Daoy (cell line): Measurements from ENCODE around the gene POLR3C. TPM values are rescaled to one million over a fixed set of nuclear protein-coding genes. Genes with fewer than 3 reads are reported as not detected.
A peak's percentile ranks its signal among the peaks of the same experiment; 100 is the strongest.
"Not testable (repeated sequence)": the region's sequence is repeated elsewhere in the genome, so short reads cannot be mapped to it uniquely, and the experiment has no call there.

Source experiments
- DNase-seq: peaks from one replicate; pipeline ENCODE4 v3.0.0-alpha.2; 2015; ENCODE audit warnings: low read depth
- total RNA-seq: library from RNA; depleted of rRNA; stranded (reverse); fragments of >200 nt; shearing (Covaris generic); gene quantifications from 2 replicates; pipeline ENCODE4 v1.2.3, GENCODE V29; 2014

Gene POLR3C
- total RNA-seq, 1 experiment from 2014 or later: 69.7 TPM

- peak; percentile 29 for DNase-seq
Measured at GRCh38 chr1:145818095-145818494, 5.9 kb upstream of the POLR3C start.

DNA sequence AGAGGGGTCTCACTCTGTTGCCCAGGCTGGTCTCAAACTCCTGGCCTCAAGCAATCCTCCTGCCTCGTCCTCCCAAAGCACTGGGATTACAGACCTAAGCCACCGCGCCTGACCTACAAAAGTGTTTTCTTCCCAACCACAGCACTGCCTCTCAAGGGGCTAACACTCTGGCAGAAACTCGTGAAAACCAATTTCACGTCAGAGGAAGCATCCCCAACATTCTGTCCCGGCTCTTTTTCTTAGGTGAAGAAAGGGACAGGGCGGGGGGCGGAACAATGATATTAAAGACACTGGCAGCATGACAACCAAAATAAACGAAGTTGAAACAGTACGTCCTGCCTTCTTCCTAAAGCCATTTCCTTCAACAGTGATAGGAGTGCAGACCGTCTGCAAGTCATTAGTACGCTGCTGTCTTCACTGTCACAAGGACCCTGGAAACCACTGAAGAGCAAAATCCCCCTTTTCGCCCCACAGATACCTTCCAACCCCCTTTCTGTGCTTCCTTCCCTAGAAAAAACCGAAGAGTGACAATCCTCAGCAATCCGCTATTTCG lies 1.1 kb upstream of the POLR3C start:
- DNase-seq: not testable (repeated sequence)

DNA sequence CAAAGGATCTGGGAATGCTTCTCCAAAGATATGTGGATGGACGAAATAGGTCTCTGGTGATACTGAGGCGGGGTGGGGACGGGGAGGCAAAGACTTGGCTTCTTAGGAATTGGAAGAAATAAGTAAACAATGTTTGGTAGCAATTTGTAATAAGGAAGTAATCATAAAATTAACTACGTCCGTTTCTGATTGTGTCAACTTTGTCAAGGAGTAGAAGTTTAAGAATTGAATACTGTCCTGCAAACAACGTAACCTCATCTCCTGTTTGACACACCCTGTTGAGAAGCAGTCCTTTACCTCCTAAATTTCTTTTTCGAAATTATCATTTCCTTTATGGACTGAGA lies 471 bp downstream of the POLR3C start:
- DNase-seq: no peak

DNA sequence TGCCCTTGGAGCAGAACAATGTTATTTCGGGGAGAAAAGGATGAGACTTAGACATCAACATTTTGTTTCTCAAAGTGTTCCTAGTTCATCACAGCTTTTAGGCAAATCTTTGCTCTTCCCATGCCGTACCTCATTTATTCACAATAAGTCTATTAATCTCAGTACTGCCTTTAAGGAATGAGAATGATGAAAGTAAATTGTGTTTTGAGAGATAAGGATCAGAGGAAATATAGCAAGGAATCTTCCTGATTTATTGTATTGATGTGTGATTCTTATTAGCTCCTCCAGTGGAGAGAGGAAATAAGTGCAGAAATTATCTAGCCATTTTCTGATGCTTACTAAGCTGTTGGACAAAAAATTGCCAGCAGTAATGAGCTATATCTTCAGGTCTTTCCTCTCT lies 2.0 kb downstream of the POLR3C start:
- DNase-seq: no peak

- no peak for DNase-seq
Measured at GRCh38 chr1:145827966-145828365, 4.0 kb downstream of the POLR3C start.

GRCh38 chr1:145828367-145829026 lies 4.5 kb downstream of the POLR3C start:
- DNase-seq: no peak

GRCh38 chr1:145830810-145831209 lies 6.8 kb downstream of the POLR3C start:
- not testable (repeated sequence) for DNase-seq

DNA sequence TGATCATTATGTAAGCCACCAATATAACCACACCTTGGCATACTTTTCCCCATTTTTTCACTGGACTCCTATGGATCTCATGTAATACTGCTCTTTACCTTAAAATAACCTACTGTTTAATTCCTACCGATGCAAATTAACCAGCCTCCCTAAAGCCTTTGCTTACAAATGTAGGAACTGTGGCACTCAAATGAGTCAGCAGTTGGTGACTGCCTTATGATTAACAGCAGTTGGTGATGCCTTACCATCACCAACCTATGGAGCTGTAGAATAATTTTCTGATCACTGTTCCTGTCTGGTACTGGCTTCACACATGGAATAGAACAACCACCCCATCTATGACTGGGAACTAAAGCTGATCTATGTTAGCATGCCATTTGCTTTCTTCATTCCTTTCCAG lies 13.7 kb downstream of the POLR3C start:
- no peak for DNase-seq

GRCh38 chr1:145843031-145843430 lies 19.0 kb downstream of the POLR3C start:
- DNase-seq: no peak

DNA sequence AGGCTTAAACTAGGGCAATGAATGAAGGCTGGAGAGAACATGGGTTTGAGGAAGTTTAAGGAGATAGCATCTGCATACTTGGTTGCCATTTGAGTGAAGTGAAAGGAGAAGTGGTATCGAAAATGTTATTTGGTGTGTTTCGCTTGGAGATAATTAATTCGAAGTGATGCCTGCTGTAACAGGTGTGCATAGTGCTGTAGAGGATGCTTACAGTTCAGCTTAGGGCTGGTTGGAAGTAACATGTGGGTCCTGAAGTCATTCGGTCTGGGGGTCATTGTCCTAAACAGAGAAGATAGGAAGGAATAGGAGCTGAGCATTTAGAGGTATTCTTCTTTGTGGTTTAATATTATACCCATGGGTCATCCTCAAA lies 21.1 kb downstream of the POLR3C start:
- DNase-seq: no peak

GRCh38 chr1:145845514-145846161 lies 21.6 kb downstream of the POLR3C start, which contains the start of gene NUDT17:
Gene NUDT17, plus strand, starts transcription at chr1:145845630. Its CDS starts 11 bp downstream, at chr1:145845641.
- peak; percentile 81 for DNase-seq

DNA sequence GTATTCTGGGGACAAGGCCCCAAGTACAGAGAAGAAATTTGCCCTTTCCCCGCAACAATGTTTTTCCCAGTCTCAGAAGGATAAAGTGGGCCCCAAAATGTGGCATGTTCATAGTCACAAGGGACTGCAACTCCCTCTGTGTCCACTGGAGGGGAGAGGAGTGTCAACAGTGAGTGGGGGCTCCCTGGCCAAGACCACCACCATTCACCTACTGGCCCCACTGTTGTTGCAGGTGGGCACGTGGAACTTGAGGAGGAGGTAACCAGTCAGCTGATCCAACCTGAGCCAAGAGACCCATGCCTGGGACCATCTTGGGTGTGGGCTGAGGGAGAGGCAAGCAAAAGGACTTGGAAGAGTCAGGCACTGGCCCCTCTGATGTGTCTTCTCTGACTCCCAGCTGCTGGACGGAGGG lies 22.2 kb downstream of the POLR3C start:
- peak; percentile 27 for DNase-seq

- no peak for DNase-seq
Measured at GRCh38 chr1:145847827-145848226, 23.8 kb downstream of the POLR3C start.

DNA sequence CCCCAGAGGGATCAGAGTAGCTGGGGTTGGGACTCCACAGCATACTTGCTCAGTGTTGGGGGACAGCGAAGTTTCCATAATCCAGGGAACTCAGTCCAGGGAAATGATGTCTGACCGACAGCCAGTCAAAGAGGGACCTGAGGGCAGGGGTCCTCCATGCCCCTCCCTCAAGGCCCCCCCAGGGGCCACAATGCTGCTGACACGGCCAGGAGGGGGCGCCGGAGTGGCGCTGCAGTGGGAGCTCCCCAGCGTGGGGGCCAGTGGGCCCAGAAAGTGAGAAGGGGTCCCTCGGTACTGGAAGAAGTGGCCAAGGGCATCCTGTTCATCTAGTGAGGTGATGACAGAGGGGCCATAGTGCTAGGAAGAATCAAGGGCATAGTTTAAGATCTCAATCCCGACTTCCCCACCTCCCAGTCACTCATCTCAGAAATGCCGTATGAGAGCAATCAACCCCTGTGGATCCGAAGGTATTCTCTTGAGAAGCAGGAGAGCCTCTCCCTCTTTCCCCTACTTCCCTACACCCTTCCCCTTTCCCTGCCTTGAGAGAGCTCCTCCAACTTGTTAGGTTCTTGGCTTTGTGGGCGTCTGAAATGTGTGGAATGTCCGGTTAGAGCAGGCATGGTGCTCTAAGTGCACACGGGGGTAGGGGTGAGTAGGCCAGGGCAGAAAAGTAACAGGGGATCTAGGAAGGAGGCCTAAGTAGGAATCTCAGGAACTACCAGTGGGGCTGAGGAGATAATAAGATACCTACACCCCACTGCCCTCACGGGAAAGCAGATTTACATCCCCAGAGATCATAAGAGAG lies 25.6 kb downstream of the POLR3C start:
- peak; percentile 77 for DNase-seq

- DNase-seq: no peak
Measured at GRCh38 chr1:145855426-145855948, 31.5 kb downstream of the POLR3C start.

DNA sequence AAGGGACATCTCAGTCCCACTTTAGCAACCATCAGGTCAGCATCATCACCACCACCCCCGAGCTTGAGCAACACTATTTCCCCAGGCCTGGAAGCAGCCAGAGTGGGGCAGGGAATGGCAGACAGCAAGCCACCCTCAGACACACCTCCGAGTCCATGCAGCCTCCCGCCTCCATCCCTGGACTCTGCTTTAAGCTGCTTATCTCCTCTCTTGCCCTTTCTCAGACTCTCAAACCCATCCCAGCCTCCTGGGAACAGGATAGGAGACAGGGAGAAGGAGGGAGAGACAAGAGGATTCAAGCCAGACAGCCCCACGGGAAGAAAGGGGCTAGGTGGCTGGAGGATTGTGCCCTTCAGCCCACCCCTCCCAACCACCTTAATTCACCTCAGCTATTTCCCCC lies 33.2 kb downstream of the POLR3C start:
- no peak for DNase-seq

GRCh38 chr1:145858238-145858900 lies 34.4 kb downstream of the POLR3C start:
- DNase-seq: peak; percentile 58

GRCh38 chr1:145858901-145859490 lies 35.0 kb downstream of the POLR3C start, which contains the start of gene PIAS3:
Gene PIAS3, minus strand, starts transcription at chr1:145859081. Its CDS starts 91 bp downstream, at chr1:145858990.
- DNase-seq: peak; percentile 97

DNA sequence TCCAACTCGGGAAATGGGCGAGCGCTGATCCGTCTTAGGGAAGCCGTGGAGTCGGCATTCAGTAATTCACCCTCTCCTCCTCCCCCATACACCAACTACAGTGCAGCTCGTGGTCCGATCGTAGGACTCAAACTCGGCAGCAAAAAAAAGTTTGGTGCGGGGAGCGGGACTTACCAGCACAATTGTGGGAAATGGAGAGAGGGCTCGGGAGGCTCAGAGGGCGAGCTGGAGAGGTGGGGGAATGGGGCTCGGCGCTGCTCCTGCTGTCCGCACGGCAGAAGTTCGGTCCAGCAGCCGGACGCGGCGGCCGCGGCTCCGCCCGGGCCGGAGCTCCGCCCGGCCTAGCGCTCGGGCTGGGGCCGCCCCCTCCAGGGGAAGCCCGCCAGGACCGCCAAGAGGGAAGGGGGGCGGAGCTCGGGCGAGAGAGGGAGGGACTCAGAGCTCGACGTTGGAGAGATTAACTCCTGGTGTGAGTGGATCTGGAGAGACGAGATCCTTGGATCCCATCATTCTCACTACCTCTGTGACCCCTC lies 35.6 kb downstream of the POLR3C start:
- peak; percentile 92 for DNase-seq

GRCh38 chr1:145863282-145864018 lies 39.5 kb downstream of the POLR3C start:
- DNase-seq: no peak
